Measurements from ENCODE around the gene MC5R.

- TF ChIP-seq ELF4 (IDR thresholded peaks at IDR 0.05) (no peak), FOXA1 (IDR thresholded peaks at IDR 0.05) (no peak), ARNT (IDR thresholded peaks at IDR 0.05) (no peak), TARDBP (IDR thresholded peaks at IDR 0.05) (no peak), SP1 (IDR thresholded peaks at IDR 0.05) (no peak), PKNOX1 (IDR thresholded peaks at IDR 0.05) (no peak), SUZ12 (IDR thresholded peaks at IDR 0.05) (no peak), FOXK2 (IDR thresholded peaks at IDR 0.05) (no peak), L3MBTL2 (conservative IDR thresholded peaks at IDR 0.05) (no peak), BHLHE40 (IDR thresholded peaks at IDR 0.05; ENCODE audit: borderline replicate concordance) (no peak), CTBP1 (IDR thresholded peaks at IDR 0.05; ENCODE audit: borderline replicate concordance) (no peak), LEF1 (IDR thresholded peaks at IDR 0.05; ENCODE audit: borderline replicate concordance) (no peak), ZNF384 (IDR thresholded peaks at IDR 0.05) (no peak), HDGF (IDR thresholded peaks at IDR 0.05; ENCODE audit: borderline replicate concordance) (no peak)
Measured at GRCh38 chr18:13813271-13813849, 10.6 kb upstream of the MC5R start.

Measured in HEK293T (cell line).